B cell (primary cell): ENCODE measurements around the gene CTSH. TPM values are rescaled to one million over a fixed set of nuclear protein-coding genes. Genes with fewer than 3 reads are reported as not detected.

Source experiments
- ATAC-seq: fragments of 200-7000 bp; cut with Tn5 transposase; one replicate; pipeline ENCODE4 v1.10.0; 2021; ENCODE audit warnings: low read depth, mild to moderate bottlenecking, moderate number of reproducible peaks, moderate library complexity
- CTCF ChIA-PET: fragments of 350-600 bp; sonication (Branson Sonifier 250); formaldehyde crosslinking; loops from one replicate; lab custom pipeline; 2021; ENCODE audit warnings: antibody characterized with exemption, inconsistent platforms; lab: Charles Lee
- POLR2A ChIA-PET: fragments of 350-600 bp; sonication (Branson Sonifier 250); formaldehyde crosslinking; loops from one replicate; lab custom pipeline; 2021; ENCODE audit warnings: antibody characterized with exemption; lab: Charles Lee
- DNase-seq: peaks from one replicate; pipeline ENCODE4 v3.0.0; 2013
- H2AFZ ChIP-seq: 2 replicates; pipeline ENCODE4 v1.6.1; 2012; ENCODE audit warnings: mild to moderate bottlenecking, low read depth, low read length; ENCODE audit not compliant: insufficient read depth, poor library complexity, severe bottlenecking
- H3K27ac ChIP-seq, 2 donors: 1 replicate in 1 of 2; 2 replicates in 1 of 2; pipeline ENCODE4 v1.5.1; 2012 to 2013; ENCODE audit warnings: low read length in 2 of 2, mild to moderate bottlenecking in 2 of 2, moderate library complexity in 1 of 2
- H3K27me3 ChIP-seq, 4 experiments: fragments of 200-600 bp in 1 of 4; sonication (generic) in 1 of 4; replicated peaks in 1 of 4; 1 replicate in 2 of 4; 2 replicates in 2 of 4; pipeline versions ENCODE4 v1.6.1 to v1.7.0; 2013 to 2016; ENCODE audit warnings: low read length in 3 of 4, mild to moderate bottlenecking in 2 of 4, mixed read lengths in 1 of 4, moderate library complexity in 1 of 4; ENCODE audit not compliant: insufficient read depth in 4 of 4, control insufficient read depth in 3 of 4; ENCODE audit errors: control extremely low read depth in 1 of 4
- H3K36me3 ChIP-seq, 2 experiments: replicated peaks in 1 of 2; 1 replicate in 1 of 2; 2 replicates in 1 of 2; pipeline versions ENCODE4 v1.6.1 to v1.7.1; 2013; ENCODE audit warnings: low read length in 1 of 2; ENCODE audit not compliant: insufficient read depth in 2 of 2, control insufficient read depth in 1 of 2; ENCODE audit errors: control extremely low read depth in 1 of 2, extremely low read depth in 1 of 2
- H3K4me1 ChIP-seq, 2 donors: fragments of 200-600 bp in 1 of 2; sonication (generic) in 1 of 2; 1 replicate in 1 of 2; 2 replicates in 1 of 2; pipeline versions ENCODE4 v1.5.1 to v1.6.1; 2013 to 2017; ENCODE audit warnings: low read length in 2 of 2; ENCODE audit not compliant: control insufficient read depth in 2 of 2, insufficient read depth in 2 of 2
- H3K4me2 ChIP-seq: replicated peaks from 2 replicates; pipeline ENCODE3; 2012; ENCODE audit warnings: mild to moderate bottlenecking, low read depth, low read length; ENCODE audit not compliant: poor library complexity, severe bottlenecking
- H3K4me3 ChIP-seq, 5 experiments: fragments of 200-600 bp in 1 of 5; sonication (generic) in 1 of 5; 1 replicate in 3 of 5; 2 replicates in 2 of 5; pipeline versions ENCODE4 v1.5.1 to v1.7.0; 2011 to 2016; ENCODE audit warnings: low read length in 4 of 5, mild to moderate bottlenecking in 4 of 5, low read depth in 2 of 5, control low read depth in 1 of 5, moderate library complexity in 1 of 5; ENCODE audit not compliant: insufficient read depth in 1 of 5; ENCODE audit errors: control extremely low read depth in 1 of 5, extremely low read depth in 1 of 5
- H3K79me2 ChIP-seq: fragments of 200-600 bp; sonication (generic); one replicate; pipeline ENCODE4 v1.6.0; 2016; ENCODE audit warnings: low read length; ENCODE audit not compliant: control insufficient read depth, insufficient read depth
- H3K9ac ChIP-seq: fragments of 200-600 bp; sonication (generic); 2 replicates; pipeline ENCODE4 v1.6.1; 2017; ENCODE audit warnings: mild to moderate bottlenecking, low read length, moderate library complexity
- H3K9me3 ChIP-seq, 3 donors: one replicate each; pipeline versions ENCODE4 v1.6.1 to v1.7.1; 2013; ENCODE audit warnings: low read length in 2 of 3; ENCODE audit not compliant: control insufficient read depth in 2 of 3, insufficient read depth in 1 of 3; ENCODE audit errors: control extremely low read depth in 1 of 3
- H4K20me1 ChIP-seq: 2 replicates; pipeline ENCODE4 v1.6.0; 2012; ENCODE audit warnings: mild to moderate bottlenecking, low read length; ENCODE audit not compliant: insufficient read depth, control insufficient read depth, poor library complexity, severe bottlenecking
- H3K27ac Mint-ChIP-seq: one replicate; pipeline ENCODE4 v1.8.0; 2021; ENCODE audit warnings: mixed read lengths
- H3K27me3 Mint-ChIP-seq: one replicate; pipeline ENCODE4 v1.8.0; 2021; ENCODE audit warnings: mixed read lengths
- H3K4me1 Mint-ChIP-seq: one replicate; pipeline ENCODE4 v1.8.0; 2021; ENCODE audit warnings: mixed read lengths
- H3K4me3 Mint-ChIP-seq: one replicate; pipeline ENCODE4 v1.8.0; 2021; ENCODE audit warnings: mixed read lengths
- H3K9me3 Mint-ChIP-seq: one replicate; pipeline ENCODE4 v1.8.0; 2022; ENCODE audit warnings: mixed read lengths; ENCODE audit not compliant: insufficient read depth
- CTCF ChIP-seq: fragments of 200-600 bp; IDR thresholded peaks from one replicate; pipeline ENCODE4 v1.8.0; 2022; ENCODE audit warnings: antibody characterized with exemption, mild to moderate bottlenecking
- EZH2 ChIP-seq: IDR thresholded peaks from 2 replicates; pipeline ENCODE4 v1.6.1; 2012; ENCODE audit warnings: borderline replicate concordance, low read depth, mild to moderate bottlenecking, moderate library complexity, low read length; ENCODE audit not compliant: insufficient read depth, poor library complexity, severe bottlenecking
- WGBS: methylation state at CpG from one replicate; pipeline ENCODE4 v1.1.5; 2013; ENCODE audit warnings: missing lambda C conversion rate; ENCODE audit not compliant: insufficient coverage; 5-methylcytosine and 5-hydroxymethylcytosine counted together
- intact Hi-C: fragments of 100-400 bp; cut with micrococcal nuclease; formaldehyde crosslinking; loops from one replicate; pipeline ENCODE4 v1.10.0; 2022
- polyA plus RNA-seq: library from polyadenylated mRNA; depleted of rRNA; stranded (reverse); fragments of >200 nt; gene quantifications from 2 replicates; pipeline ENCODE4 v1.2.3, GENCODE V29; 2012
- total RNA-seq, 2 donors: library from RNA; stranded (reverse); fragments of 120-200 nt in 1 of 2; gene quantifications; 1 replicate in 1 of 2; 2 replicates in 1 of 2; pipeline versions ENCODE4 v1.2.3 to v1.2.4, GENCODE V29; 2013 to 2022

The CTSH gene
- total and polyA plus RNA-seq, 2 donors (not counting 1 experiment from before 2014, with no cell fraction given) = 399 to 441 TPM

- WGBS = 88% methylated on average over 6 of the region's 12 CpGs
- no peaks in the 10 kb centered on the region for H4K20me1 ChIP-seq
- POLR2A ChIA-PET = no interaction called here
Measured at GRCh38 chr15:78933187-78933822, 11.5 kb downstream of the CTSH start.

More at GRCh38 chr15:78933187-78933822, 11.5 kb downstream of the CTSH start:
- no peak overlapping the region for H2AFZ ChIP-seq
- no peaks in the 10 kb centered on the region for H3K27me3 ChIP-seq
- H3K4me1 Mint-ChIP-seq = peaks cover 27% of the 10 kb centered on the region
- H3K36me3 ChIP-seq = peaks cover 0 to 80% of the 10 kb centered on the region in 2 experiments
- DNase-seq = no peak
- H3K9me3 Mint-ChIP-seq = no peaks in the 10 kb centered on the region
- peaks cover 0 to 4% (median 0%) of the 10 kb centered on the region in 3 donors for H3K9me3 ChIP-seq
- peaks cover 17% of the 10 kb centered on the region for H3K79me2 ChIP-seq
- intact Hi-C loops = no loop called here
- ATAC-seq = no peak
- H3K4me1 ChIP-seq = peaks cover 29 to 30% of the 10 kb centered on the region in 2 donors
- H3K4me3 Mint-ChIP-seq = no peak overlapping the region
- no peak overlapping the region for H3K27ac ChIP-seq
- no peak overlapping the region for H3K4me3 ChIP-seq
- no peak overlapping the region for H3K4me2 ChIP-seq
- no peak overlapping the region for H3K9ac ChIP-seq
- peak overlapping the region; percentile 68 for H3K27ac Mint-ChIP-seq
- no peaks in the 10 kb centered on the region for H3K27me3 Mint-ChIP-seq
- TF ChIP-seq EZH2 = no peak
- TF ChIP-seq CTCF = no peak
- CTCF ChIA-PET = interaction anchor here (3.0 kb wide), 1 partner anchor 92 kb away, joined by 10 read pairs; no protein-coding TSS in a partner anchor
